Neutrophil (primary cell): ENCODE data around the gene SUPT20H.

Source experiments
- H3K27ac ChIP-seq: fragments of 200-600 bp; sonication (generic); 2 replicates; pipeline ENCODE4 v1.5.1; 2016; ENCODE audit warnings: mild to moderate bottlenecking, moderate library complexity
- H3K27me3 ChIP-seq: fragments of 200-600 bp; sonication (generic); 2 replicates; pipeline ENCODE4 v1.6.0; 2016; ENCODE audit warnings: mild to moderate bottlenecking
- H3K36me3 ChIP-seq: fragments of 200-600 bp; sonication (generic); 2 replicates; pipeline ENCODE4 v1.5.1; 2017
- H3K4me1 ChIP-seq, 2 experiments: fragments of 200-600 bp in 1 of 2; sonication (generic) in 1 of 2; 1 replicate in 1 of 2; 2 replicates in 1 of 2; pipeline versions ENCODE4 v1.5.1 to v1.6.1; 2013 to 2016; ENCODE audit warnings: low read depth in 1 of 2, low read length in 1 of 2, mild to moderate bottlenecking in 1 of 2, moderate library complexity in 1 of 2; ENCODE audit not compliant: control insufficient read depth in 1 of 2, insufficient read depth in 1 of 2
- H3K4me3 ChIP-seq, 2 experiments: fragments of 200-600 bp in 1 of 2; sonication (generic) in 1 of 2; 1 replicate in 1 of 2; 2 replicates in 1 of 2; pipeline ENCODE4 v1.5.1; 2013 to 2016; ENCODE audit warnings: low read depth in 1 of 2, low read length in 1 of 2, mild to moderate bottlenecking in 1 of 2, moderate library complexity in 1 of 2
- H3K9me3 ChIP-seq: fragments of 200-600 bp; sonication (generic); 2 replicates; pipeline ENCODE4 v1.5.1; 2016
- TF ChIP-seq, protein P1 (sequence below): fragments of 200-600 bp; sonication (generic); IDR thresholded peaks from 2 replicates; pipeline ENCODE4 v1.5.1; 2016; ENCODE audit warnings: antibody characterized with exemption

Gene SUPT20H

DNA sequence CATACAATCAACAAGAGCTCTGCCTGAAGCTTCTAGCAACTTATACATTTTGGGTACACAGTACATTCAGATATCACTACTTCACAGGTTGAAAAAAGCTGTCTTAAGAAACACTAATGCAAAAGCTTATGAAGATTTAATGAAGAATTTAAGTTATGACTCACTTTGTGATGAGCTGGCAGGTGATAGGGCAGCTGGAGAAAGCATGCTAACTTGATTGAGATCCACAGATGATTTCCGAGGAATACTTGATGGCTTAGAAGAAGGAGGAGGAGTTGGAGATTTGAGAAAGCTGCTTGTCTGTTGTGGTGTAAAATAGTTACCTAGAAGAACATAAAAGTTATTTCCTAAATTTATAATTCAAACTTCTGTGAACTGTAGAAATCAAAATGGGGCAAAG, 35.6 kb downstream of the SUPT20H start:
- TF ChIP-seq, protein P1, sequence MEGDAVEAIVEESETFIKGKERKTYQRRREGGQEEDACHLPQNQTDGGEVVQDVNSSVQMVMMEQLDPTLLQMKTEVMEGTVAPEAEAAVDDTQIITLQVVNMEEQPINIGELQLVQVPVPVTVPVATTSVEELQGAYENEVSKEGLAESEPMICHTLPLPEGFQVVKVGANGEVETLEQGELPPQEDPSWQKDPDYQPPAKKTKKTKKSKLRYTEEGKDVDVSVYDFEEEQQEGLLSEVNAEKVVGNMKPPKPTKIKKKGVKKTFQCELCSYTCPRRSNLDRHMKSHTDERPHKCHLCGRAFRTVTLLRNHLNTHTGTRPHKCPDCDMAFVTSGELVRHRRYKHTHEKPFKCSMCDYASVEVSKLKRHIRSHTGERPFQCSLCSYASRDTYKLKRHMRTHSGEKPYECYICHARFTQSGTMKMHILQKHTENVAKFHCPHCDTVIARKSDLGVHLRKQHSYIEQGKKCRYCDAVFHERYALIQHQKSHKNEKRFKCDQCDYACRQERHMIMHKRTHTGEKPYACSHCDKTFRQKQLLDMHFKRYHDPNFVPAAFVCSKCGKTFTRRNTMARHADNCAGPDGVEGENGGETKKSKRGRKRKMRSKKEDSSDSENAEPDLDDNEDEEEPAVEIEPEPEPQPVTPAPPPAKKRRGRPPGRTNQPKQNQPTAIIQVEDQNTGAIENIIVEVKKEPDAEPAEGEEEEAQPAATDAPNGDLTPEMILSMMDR = no peak
- H3K27me3 ChIP-seq = no peaks in the 10 kb centered on the region
- H3K27ac ChIP-seq = no peak overlapping the region
- H3K9me3 ChIP-seq = no peaks in the 10 kb centered on the region
- H3K4me3 ChIP-seq = no peak overlapping the region
- H3K36me3 ChIP-seq = peaks cover 95% of the 10 kb centered on the region
- H3K4me1 ChIP-seq = no peaks in the 10 kb centered on the region

DNA sequence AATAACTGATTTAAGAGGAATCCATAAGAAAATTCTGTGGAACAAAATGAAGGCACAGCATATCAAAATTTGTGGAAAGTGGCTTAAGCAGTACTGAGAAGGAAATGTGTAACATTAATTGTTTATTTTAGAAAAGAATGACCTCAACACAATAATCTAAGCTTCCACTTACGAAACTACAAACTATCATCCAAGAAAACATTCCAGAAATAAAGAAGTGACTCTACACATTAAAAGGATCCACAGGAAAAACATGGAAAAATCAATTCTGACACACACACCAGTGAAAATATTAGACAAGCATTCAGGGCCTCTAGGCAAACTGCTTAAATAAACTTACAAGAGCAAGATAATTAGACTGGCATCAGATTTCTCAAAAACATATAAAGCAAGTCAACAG, 44.9 kb downstream of the SUPT20H start:
- H3K27me3 ChIP-seq = no peaks in the 10 kb centered on the region
- peaks cover 74% of the 10 kb centered on the region for H3K36me3 ChIP-seq
- H3K4me3 ChIP-seq = no peak overlapping the region
- no peak overlapping the region for H3K27ac ChIP-seq
- H3K4me1 ChIP-seq = no peaks in the 10 kb centered on the region
- no peaks in the 10 kb centered on the region for H3K9me3 ChIP-seq
- TF ChIP-seq, protein P1 = no peak

DNA sequence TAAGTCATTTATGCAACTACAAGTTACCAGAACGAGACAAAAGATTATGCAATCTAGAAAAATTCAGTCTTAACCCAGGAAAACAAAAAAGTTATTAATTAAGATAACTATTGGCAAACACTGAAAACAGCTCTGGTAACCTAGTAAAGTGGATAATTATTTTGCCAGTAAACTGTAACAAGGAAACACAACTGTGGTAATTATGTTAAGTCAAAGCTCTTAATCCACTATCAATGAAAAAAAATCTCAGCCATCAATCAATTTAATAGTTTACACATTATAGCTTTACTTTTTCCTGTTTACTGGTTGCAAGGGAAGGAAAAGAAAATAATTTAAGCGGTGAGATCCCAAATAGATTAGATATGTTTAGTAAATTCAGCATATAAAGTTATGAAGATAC, 47.7 kb downstream of the SUPT20H start:
- no peaks in the 10 kb centered on the region for H3K9me3 ChIP-seq
- H3K27ac ChIP-seq = no peak overlapping the region
- no peaks in the 10 kb centered on the region for H3K27me3 ChIP-seq
- TF ChIP-seq, protein P1 = no peak
- peaks cover 82% of the 10 kb centered on the region for H3K36me3 ChIP-seq
- H3K4me1 ChIP-seq = no peaks in the 10 kb centered on the region
- no peak overlapping the region for H3K4me3 ChIP-seq

DNA sequence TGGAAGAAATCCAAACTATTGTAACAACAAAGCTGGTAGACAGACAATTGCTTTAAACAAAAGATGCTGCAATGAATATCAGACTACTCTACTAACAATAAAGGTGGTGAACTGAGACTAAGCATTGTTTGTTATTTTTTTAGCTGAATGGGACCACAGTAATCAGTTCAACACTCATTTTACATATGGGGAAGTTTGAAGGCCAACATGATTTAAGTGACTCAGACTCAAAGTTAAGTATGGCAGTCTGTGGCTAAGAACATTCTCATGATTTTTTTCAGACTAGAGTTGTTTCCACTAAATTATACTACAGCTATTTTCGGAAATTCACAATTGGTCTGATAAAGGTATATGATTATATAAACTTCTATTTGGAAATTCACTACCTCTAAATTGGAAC, 48.5 kb downstream of the SUPT20H start:
- no peaks in the 10 kb centered on the region for H3K9me3 ChIP-seq
- no peaks in the 10 kb centered on the region for H3K27me3 ChIP-seq
- no peaks in the 10 kb centered on the region for H3K4me1 ChIP-seq
- H3K36me3 ChIP-seq = peaks cover 81% of the 10 kb centered on the region
- no peak overlapping the region for H3K4me3 ChIP-seq
- H3K27ac ChIP-seq = no peak overlapping the region
- TF ChIP-seq, protein P1 = no peak

DNA sequence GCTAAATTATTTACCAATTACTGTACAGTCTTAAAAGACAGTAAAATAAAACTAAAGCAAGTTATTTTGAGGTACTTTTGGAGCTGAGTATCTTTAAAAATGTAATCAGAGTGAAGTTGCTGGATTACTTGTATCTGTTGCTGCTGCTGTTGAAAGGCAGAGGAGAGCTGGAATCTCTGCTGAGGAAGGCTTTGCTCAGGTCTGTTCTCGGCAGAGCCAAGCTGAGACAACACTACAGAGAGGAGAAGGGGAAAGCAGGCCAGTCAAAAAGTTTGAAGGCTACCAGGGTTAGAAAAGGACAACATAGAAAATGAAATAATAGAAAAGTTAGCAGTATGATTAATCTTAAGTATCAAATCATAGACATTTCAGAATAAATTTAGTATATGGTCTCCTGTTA, 49.1 kb downstream of the SUPT20H start:
- Histone ChIP-seq H3K9me3 (no peaks in the 10 kb centered on the region), H3K4me3 (no peak overlapping the region), H3K27ac (no peak overlapping the region), H3K4me1 (no peaks in the 10 kb centered on the region), H3K36me3 (peaks cover 77% of the 10 kb centered on the region), H3K27me3 (no peaks in the 10 kb centered on the region)
- TF ChIP-seq, protein P1 = no peak

DNA sequence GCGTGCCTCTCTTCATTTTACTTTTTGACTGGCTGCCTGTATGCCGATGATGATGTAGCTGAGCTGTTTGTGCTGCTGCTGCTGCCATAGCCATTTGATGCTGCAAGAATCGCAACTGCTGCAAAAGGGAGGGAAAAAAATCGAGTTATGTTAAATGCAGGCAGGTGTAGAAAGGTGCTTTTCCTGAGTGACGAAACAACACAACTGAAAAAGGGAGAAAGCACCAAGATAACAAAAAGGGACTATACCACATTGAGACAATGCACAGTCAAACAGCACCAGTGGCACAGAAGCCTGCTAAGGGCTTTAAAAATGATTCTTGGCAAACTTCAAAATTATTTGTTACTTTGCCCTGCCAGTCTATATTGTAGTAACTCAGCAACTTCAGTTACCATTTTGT, 49.8 kb downstream of the SUPT20H start:
- no peaks in the 10 kb centered on the region for H3K27me3 ChIP-seq
- TF ChIP-seq, protein P1 = no peak
- no peaks in the 10 kb centered on the region for H3K4me1 ChIP-seq
- no peak overlapping the region for H3K4me3 ChIP-seq
- peaks cover 79% of the 10 kb centered on the region for H3K36me3 ChIP-seq
- no peak overlapping the region for H3K27ac ChIP-seq
- no peaks in the 10 kb centered on the region for H3K9me3 ChIP-seq
